HUES48 (cell line): ENCODE measurements around the gene IL6ST.
"Not testable (repeated sequence)": the region's sequence is repeated elsewhere in the genome, so short reads cannot be mapped to it uniquely, and the experiment has no call there.

Source experiments
- H3K27ac ChIP-seq: one replicate; pipeline ENCODE4 v1.7.0; 2013; ENCODE audit warnings: low read depth, low read length, inconsistent platforms
- H3K27me3 ChIP-seq: 2 replicates; pipeline ENCODE4 v1.6.1; 2013; ENCODE audit warnings: mild to moderate bottlenecking, low read length; ENCODE audit not compliant: control insufficient read depth, insufficient read depth
- H3K36me3 ChIP-seq: 2 replicates; pipeline ENCODE4 v1.6.1; 2013; ENCODE audit warnings: low read length; ENCODE audit not compliant: control insufficient read depth, insufficient read depth
- H3K4me1 ChIP-seq: 2 replicates; pipeline ENCODE4 v1.6.1; 2013; ENCODE audit warnings: mild to moderate bottlenecking, low read length; ENCODE audit not compliant: control insufficient read depth, insufficient read depth
- H3K4me3 ChIP-seq: 2 replicates; pipeline ENCODE4 v1.5.1; 2013; ENCODE audit warnings: mild to moderate bottlenecking, low read depth, low read length
- H3K9ac ChIP-seq: 2 replicates; pipeline ENCODE4 v1.6.1; 2013; ENCODE audit warnings: mild to moderate bottlenecking, low read depth, low read length, moderate library complexity
- H3K9me3 ChIP-seq: 2 replicates; pipeline ENCODE4 v1.6.1; 2013; ENCODE audit warnings: low read length; ENCODE audit not compliant: control insufficient read depth, insufficient read depth

The IL6ST gene

DNA sequence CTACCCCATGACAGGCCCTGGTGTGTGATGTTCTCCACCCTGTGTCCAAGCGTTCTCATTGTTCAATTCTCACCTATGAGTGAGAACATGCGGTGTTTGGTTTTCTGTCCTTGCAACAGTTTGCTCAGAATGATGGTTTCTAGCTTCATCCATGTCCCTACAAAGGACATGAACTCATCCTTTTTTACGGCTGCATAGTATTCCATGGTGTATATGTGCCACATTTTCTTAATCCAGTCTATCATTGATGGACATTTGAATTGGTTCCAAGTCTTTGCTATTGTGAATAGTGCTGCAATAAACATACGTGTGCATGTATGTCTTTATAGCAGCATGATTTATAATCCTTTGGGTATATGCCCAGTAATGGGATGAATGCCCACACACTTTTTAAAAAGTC lies 3.9 kb downstream of the IL6ST start:
- not testable (repeated sequence) for H3K4me1 ChIP-seq, H3K27ac ChIP-seq, H3K9ac ChIP-seq, H3K36me3 ChIP-seq, H3K4me3 ChIP-seq, H3K27me3 ChIP-seq, H3K9me3 ChIP-seq

DNA sequence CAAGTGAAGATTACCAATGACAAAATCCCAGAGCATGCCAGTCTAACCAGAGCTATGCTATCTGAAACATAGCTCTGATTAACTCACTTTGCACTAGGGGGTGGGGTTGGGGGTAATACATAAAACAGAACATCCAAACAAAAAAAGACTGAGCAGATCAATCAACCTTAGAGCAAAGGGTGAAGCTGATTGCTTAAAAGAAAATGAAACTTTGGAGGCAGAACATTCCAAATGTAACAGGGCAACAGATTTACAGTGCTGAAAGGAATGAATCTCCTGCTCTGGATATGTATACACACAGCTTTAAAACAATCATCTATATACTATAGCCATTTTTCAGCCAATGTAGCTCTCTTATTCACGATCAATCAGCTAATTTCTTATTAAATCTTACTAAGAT lies 4.9 kb downstream of the IL6ST start:
- Histone ChIP-seq H3K4me3 (no peak overlapping the region), H3K4me1 (peaks cover 6% of the 10 kb centered on the region; the same call in 1 of the 2 replicates), H3K36me3 (no peaks in the 10 kb centered on the region), H3K9me3 (no peaks in the 10 kb centered on the region), H3K9ac (no peak overlapping the region), H3K27me3 (no peaks in the 10 kb centered on the region), H3K27ac (no peak overlapping the region)

DNA sequence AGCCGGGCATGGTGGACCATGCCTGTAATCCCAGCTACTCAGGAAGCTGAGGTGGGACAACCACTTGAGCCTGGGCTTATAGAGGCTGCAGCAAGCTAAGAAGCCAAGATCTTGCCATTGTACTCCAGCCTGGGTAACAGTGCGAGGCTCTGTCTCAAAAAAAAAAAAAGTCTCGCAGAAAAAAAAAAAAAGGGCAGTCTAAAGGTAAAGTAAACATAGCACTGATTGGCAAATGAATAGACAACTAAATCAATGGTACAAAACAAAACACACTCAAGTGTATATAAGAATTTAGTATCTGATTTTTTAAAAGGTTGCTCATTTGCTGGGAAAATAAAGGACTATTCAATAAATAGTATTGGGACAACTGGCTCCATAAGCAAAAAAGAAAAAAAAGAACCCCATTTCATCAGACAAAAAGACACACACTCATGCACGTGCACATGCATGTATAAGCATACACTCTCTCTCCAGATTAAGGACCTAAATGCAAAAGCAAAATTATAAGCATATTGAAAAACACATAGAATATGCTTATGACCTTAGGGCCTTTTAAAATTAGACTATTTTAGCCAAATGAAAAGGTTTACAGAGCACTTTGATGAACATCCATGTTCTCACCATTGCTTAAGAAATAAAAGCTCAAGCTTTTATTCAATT lies 5.7 kb downstream of the IL6ST start:
- Histone ChIP-seq H3K27ac (no peak overlapping the region), H3K4me3 (no peak overlapping the region)

DNA sequence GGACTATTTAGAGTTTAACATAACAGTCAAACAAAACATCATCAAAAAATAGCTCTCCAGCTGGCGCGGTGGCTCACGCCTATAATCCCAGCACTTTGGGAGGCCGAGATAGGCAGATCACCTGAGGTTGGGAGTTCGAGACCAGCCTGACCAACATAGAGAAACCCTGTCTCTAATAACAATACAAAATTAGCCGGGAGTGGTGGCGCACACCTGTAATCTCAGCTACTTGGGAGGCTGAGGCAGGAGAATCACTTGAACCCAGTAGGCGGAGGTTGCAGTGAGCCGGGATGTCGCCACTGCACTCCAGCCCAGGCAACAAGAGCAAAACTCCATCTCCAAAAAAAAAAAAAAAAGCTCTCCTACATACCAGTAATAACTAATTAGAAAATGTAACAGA lies 6.3 kb downstream of the IL6ST start:
- H3K4me1 ChIP-seq, H3K9me3 ChIP-seq, H3K36me3 ChIP-seq, H3K9ac ChIP-seq, H3K27ac ChIP-seq, H3K27me3 ChIP-seq, H3K4me3 ChIP-seq: not testable (repeated sequence)

More for the DNA sequence above, 5.7 kb downstream of the IL6ST start:
- H3K9ac ChIP-seq, result no peak overlapping the region
- no peaks in the 10 kb centered on the region for H3K27me3 ChIP-seq
- peaks cover 6% of the 10 kb centered on the region; the same call in 1 of the 2 replicates for H3K4me1 ChIP-seq
- no peaks in the 10 kb centered on the region for H3K36me3 ChIP-seq
- H3K9me3 ChIP-seq, result no peaks in the 10 kb centered on the region

DNA sequence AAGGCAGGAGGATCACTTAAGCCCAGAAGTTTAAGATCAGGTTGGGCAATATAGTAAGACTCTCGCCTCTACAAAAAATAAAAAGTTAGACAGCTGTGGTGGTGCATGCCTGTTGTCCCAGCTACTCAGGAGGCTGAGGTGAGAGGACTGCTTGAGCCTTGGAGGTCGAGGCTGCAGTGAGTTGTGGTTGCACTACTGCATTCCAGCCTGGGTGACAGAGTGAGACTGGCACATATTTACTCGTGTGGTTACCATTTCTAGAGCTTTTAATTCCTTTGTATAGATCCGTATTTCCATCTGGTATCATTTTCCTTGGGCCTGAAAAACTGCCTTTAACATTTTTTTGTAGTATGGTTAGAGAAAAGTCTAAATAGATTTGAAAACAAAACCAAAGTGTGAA lies 7.8 kb downstream of the IL6ST start:
- no peaks in the 10 kb centered on the region for H3K36me3 ChIP-seq
- H3K4me3 ChIP-seq, result no peak overlapping the region
- H3K9ac ChIP-seq, result no peak overlapping the region
- no peaks in the 10 kb centered on the region for H3K4me1 ChIP-seq
- H3K9me3 ChIP-seq, result no peaks in the 10 kb centered on the region
- no peak overlapping the region for H3K27ac ChIP-seq
- no peaks in the 10 kb centered on the region for H3K27me3 ChIP-seq

DNA sequence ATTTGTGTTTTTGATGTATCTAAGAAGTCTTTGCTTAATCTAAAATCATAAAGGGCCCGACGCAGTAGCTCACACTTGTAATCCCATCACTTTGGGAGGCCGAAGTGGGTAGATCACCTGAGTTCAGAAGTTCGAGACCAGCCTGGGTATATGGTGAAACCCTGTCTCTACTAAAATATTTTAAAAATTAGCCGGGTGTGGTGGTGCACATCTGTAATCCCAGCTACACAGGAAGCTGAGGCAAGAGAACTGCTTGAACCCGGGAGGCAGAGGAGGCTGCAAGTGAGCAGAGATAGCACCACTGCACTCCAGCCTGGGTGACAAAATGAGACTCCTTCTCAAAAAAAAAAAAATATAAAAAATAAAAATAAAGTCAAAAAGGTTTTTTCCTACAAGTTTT lies 9.6 kb downstream of the IL6ST start:
- no peak overlapping the region for H3K27ac ChIP-seq
- H3K4me3 ChIP-seq, result no peak overlapping the region
- no peak overlapping the region for H3K9ac ChIP-seq
- no peaks in the 10 kb centered on the region for H3K4me1 ChIP-seq
- no peaks in the 10 kb centered on the region for H3K36me3 ChIP-seq
- H3K9me3 ChIP-seq, result no peaks in the 10 kb centered on the region
- H3K27me3 ChIP-seq, result no peaks in the 10 kb centered on the region

- Histone ChIP-seq H3K4me1 (no peaks in the 10 kb centered on the region), H3K27ac (no peak overlapping the region), H3K9ac (no peak overlapping the region), H3K36me3 (no peaks in the 10 kb centered on the region), H3K4me3 (no peak overlapping the region), H3K9me3 (no peaks in the 10 kb centered on the region), H3K27me3 (no peaks in the 10 kb centered on the region)
Observed at GRCh38 chr5:55983986-55984385, 10.8 kb downstream of the IL6ST start.

- Histone ChIP-seq H3K4me3 (no peak overlapping the region), H3K9ac (no peak overlapping the region), H3K4me1 (no peaks in the 10 kb centered on the region)
Observed at GRCh38 chr5:55982957-55983381, 11.8 kb downstream of the IL6ST start.

DNA sequence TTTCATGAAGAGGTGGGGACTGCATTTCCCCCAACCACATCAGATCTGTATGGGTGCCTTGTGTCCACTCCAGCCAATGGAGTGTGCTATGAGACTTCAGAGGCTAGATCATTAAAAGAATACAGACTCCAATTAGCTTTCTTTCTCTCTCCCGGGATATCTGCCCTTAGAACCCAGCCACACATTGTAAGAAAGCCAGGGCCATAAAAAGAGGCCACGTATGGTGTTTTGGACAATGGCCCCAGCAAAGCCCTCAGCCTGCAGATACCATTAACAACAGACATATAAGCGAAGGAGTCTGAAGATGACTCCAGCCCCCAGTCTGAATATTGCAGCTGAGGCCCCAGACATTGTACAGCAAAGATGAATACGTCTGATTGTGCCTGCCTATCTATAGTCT lies 21.5 kb downstream of the IL6ST start:
- Histone ChIP-seq H3K27me3 (no peaks in the 10 kb centered on the region), H3K27ac (no peak overlapping the region), H3K9ac (no peak overlapping the region), H3K9me3 (no peaks in the 10 kb centered on the region), H3K4me3 (no peak overlapping the region), H3K36me3 (peaks cover 4% of the 10 kb centered on the region; the same call in 1 of the 2 replicates), H3K4me1 (no peaks in the 10 kb centered on the region)

More at GRCh38 chr5:55982957-55983381, 11.8 kb downstream of the IL6ST start:
- Histone ChIP-seq H3K9me3 (no peaks in the 10 kb centered on the region), H3K27me3 (no peaks in the 10 kb centered on the region), H3K36me3 (no peaks in the 10 kb centered on the region), H3K27ac (no peak overlapping the region)

DNA sequence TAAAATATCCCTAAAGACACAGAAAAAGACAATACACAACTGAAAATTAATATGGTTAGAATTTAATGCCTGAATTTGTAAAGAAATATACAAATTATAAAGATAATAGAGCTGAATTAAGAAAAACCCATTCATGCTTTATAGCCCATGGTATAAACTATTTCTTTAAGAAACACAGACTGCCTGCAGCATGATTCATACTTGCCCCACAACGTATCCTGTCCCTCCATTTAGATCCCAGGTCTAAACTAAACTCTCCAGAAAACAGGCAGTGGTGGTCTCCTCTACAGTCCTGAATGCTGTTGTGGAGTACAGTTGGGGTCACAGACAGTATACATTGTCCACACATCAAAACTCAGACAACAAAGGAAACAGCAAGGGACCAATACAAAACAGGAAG lies 24.8 kb downstream of the IL6ST start:
- Histone ChIP-seq H3K9ac (no peak overlapping the region), H3K27me3 (no peaks in the 10 kb centered on the region), H3K4me3 (no peak overlapping the region), H3K9me3 (no peaks in the 10 kb centered on the region), H3K36me3 (peaks cover 4% of the 10 kb centered on the region; the same call in 1 of the 2 replicates), H3K4me1 (no peaks in the 10 kb centered on the region), H3K27ac (no peak overlapping the region)

DNA sequence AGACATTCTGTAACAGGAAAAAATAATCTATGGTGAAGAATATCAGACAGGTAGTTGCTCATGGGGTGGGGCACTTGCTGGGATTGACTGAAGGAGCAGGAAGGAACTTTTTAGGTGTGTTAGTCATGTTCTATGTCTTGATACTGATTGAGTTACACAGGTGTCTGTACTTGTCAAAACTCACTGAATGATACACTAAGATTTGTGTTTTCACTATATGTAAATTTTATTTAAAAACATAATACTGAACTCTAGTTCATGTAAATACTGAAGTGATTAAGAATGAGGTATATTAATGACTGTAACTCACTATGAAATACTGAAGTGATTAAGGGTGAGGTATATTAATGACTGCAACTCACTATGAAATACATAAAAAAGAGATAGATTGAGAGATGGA lies 28.5 kb downstream of the IL6ST start:
- no peak overlapping the region for H3K9ac ChIP-seq
- H3K36me3 ChIP-seq, result peaks cover 4% of the 10 kb centered on the region; the same call in 1 of the 2 replicates
- no peak overlapping the region for H3K4me3 ChIP-seq
- H3K27ac ChIP-seq, result no peak overlapping the region
- H3K4me1 ChIP-seq, result no peaks in the 10 kb centered on the region
- no peaks in the 10 kb centered on the region for H3K27me3 ChIP-seq
- H3K9me3 ChIP-seq, result no peaks in the 10 kb centered on the region
